Measurements from ENCODE around the gene SGSM2.

DNA sequence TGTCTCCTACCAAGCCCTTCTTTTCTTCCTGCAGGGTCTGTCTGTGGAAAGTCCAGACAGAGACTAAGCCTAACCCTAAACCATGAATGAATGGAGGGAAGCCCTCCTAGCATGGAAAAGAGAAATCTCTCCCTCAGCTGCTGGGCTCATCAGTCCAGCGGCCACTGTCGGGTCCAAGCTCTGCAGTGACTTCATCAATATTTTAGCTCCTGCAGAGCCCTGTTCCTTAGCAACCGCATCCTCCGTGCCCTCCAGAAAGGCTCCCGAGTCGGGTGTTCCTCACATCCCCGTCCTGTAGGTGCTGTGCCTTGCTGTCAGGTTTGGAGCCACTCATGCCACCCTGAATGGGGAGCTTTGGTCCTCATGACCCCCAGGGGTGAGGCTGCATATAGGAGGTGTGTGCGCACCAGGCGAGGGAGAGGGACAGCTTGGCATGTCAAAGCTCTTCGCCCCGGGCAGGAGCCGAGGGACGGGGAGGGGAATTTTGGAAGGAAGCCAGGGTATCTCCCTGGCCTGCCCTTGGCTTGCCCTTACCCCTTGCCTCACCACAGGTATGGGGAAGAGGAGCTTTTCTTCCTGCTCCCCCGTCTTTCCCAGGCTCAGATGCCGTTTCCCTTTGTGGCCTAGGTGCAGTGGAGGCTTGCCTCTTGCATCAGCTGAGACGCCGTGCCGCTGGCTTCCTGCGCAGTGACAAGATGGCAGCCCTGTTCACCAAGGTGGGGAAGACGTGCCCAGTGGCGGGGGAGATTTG, 23.9 kb downstream of the SGSM2 start:
- no peak for TF ChIP-seq POLR2A (IDR thresholded peaks at IDR 0.05; ENCODE audit: low read depth, low read length)
- no peak for TF ChIP-seq POLR2AphosphoS5 (IDR thresholded peaks at IDR 0.05; ENCODE audit: low read depth, low read length)
- no peak for TF ChIP-seq TAF1 (IDR thresholded peaks at IDR 0.05; ENCODE audit: borderline replicate concordance, low read depth, low read length)
